HL-60 (cell line): ENCODE measurements around the gene HOXD3.

Experiments used
- DNase-seq, 2 experiments: peaks; one replicate each; pipeline ENCODE4 v3.0.0-alpha.2; 2010 to 2020; ENCODE audit warnings: low read depth in 1 of 2, low spot score in 1 of 2
- H3K27ac ChIP-seq: fragments of 250-450 bp; sonication (Bioruptor Pico); replicated peaks from 2 replicates; pipeline ENCODE4 v1.5.1; 2020; ENCODE audit warnings: mild to moderate bottlenecking, moderate library complexity
- H3K27me3 ChIP-seq: fragments of 250-450 bp; sonication (Bioruptor Pico); 2 replicates; pipeline ENCODE4 v1.5.1; 2021; ENCODE audit warnings: mild to moderate bottlenecking, moderate library complexity; ENCODE audit not compliant: insufficient read depth, poor library complexity, severe bottlenecking
- H3K4me3 ChIP-seq: replicated peaks from 2 replicates; pipeline ENCODE4 v1.5.1; 2011; ENCODE audit warnings: mild to moderate bottlenecking, control low read depth, low read length; ENCODE audit not compliant: insufficient read depth
- CTCF ChIP-seq: IDR thresholded peaks from one replicate; pipeline ENCODE4 v1.5.1; 2011; ENCODE audit warnings: low read length, control low read depth, inconsistent platforms; ENCODE audit not compliant: insufficient read depth
- GABPA ChIP-seq: IDR thresholded peaks from 2 replicates; pipeline ENCODE4 v1.6.1; 2012; ENCODE audit warnings: low read depth
- POLR2AphosphoS5 ChIP-seq: IDR thresholded peaks from 2 replicates; pipeline ENCODE4 v1.6.1; 2012; ENCODE audit warnings: low read depth
- REST ChIP-seq: IDR thresholded peaks from 2 replicates; pipeline ENCODE4 v1.6.1; 2012; ENCODE audit warnings: low read depth; ENCODE audit not compliant: insufficient replicate concordance
- SPI1 ChIP-seq: IDR thresholded peaks from 2 replicates; pipeline ENCODE4 v1.6.1; 2012; ENCODE audit warnings: low read depth, mild to moderate bottlenecking, borderline replicate concordance

The HOXD3 gene

GRCh38 chr2:176115883-176116813, 41.0 kb upstream of the HOXD3 start, which contains the start of gene HOXD10:
Gene HOXD10, plus strand, starts transcription at chr2:176116778. Its CDS starts 56 bp downstream, at chr2:176116834.
- no peak for DNase-seq
- H3K4me3 ChIP-seq = no peak within 1 kb of the TSS

GRCh38 chr2:176117162-176117822, 39.8 kb upstream of the HOXD3 start:
- H3K27me3 ChIP-seq = peaks cover 93% of the 10 kb centered on the region
- H3K4me3 ChIP-seq = no peak overlapping the region
- TF ChIP-seq GABPA (no peak), POLR2AphosphoS5 (no peak), CTCF (no peak), REST (no peak), SPI1 (no peak)
- no peak overlapping the region for H3K27ac ChIP-seq
- DNase-seq = no peak

More at GRCh38 chr2:176115883-176116813, 41.0 kb upstream of the HOXD3 start, which contains the start of gene HOXD10:
- Histone ChIP-seq H3K27ac (no peak within 1 kb of the TSS), H3K27me3 (peaks cover 90% of the 10 kb centered on the region)
- TF ChIP-seq SPI1 (no peak), REST (no peak), CTCF (no peak), POLR2AphosphoS5 (no peak), GABPA (no peak)

- DNase-seq = no peak
- H3K27ac ChIP-seq = no peak overlapping the region
- H3K4me3 ChIP-seq = no peak overlapping the region
- TF ChIP-seq REST (no peak), GABPA (no peak), POLR2AphosphoS5 (no peak), SPI1 (no peak), CTCF (no peak)
- peaks cover 93% of the 10 kb centered on the region for H3K27me3 ChIP-seq
Measured at GRCh38 chr2:176117823-176118371, 39.2 kb upstream of the HOXD3 start.
